Hepatocyte (in vitro differentiated cells): ENCODE measurements around the gene ADGRD1. TPM values are rescaled to one million over a fixed set of nuclear protein-coding genes. Genes with fewer than 3 reads are reported as not detected.

Experiments
- DNase-seq: peaks from one replicate; pipeline ENCODE4 v3.0.0-alpha.2; 2016; ENCODE audit warnings: low spot score
- H2AFZ ChIP-seq: fragments of 200-600 bp; sonication (generic); 2 replicates; pipeline ENCODE4 v1.6.0; 2016; ENCODE audit warnings: antibody characterized with exemption, mild to moderate bottlenecking
- H3K27ac ChIP-seq: fragments of 200-600 bp; sonication (generic); 2 replicates; pipeline ENCODE4 v1.5.1; 2016; ENCODE audit warnings: mild to moderate bottlenecking
- H3K27me3 ChIP-seq: fragments of 200-600 bp; sonication (generic); 2 replicates; pipeline ENCODE4 v1.6.1; 2016
- H3K36me3 ChIP-seq: fragments of 200-600 bp; sonication (generic); replicated peaks from 2 replicates; pipeline ENCODE4 v1.5.1; 2016; ENCODE audit warnings: low read depth; ENCODE audit not compliant: insufficient read depth
- H3K4me1 ChIP-seq: fragments of 200-600 bp; sonication (generic); 2 replicates; pipeline ENCODE4 v1.5.1; 2016; ENCODE audit warnings: mild to moderate bottlenecking, moderate library complexity; ENCODE audit not compliant: insufficient read depth
- H3K4me2 ChIP-seq: fragments of 200-600 bp; sonication (generic); 2 replicates; pipeline ENCODE4 v1.6.0; 2016
- H3K4me3 ChIP-seq: fragments of 200-600 bp; sonication (generic); 2 replicates; pipeline ENCODE4 v1.5.1; 2016; ENCODE audit warnings: mild to moderate bottlenecking
- H3K79me2 ChIP-seq: fragments of 200-600 bp; sonication (generic); 2 replicates; pipeline ENCODE4 v1.6.0; 2017; ENCODE audit warnings: mild to moderate bottlenecking
- H3K9me2 ChIP-seq: fragments of 200-600 bp; sonication (generic); replicated peaks from 2 replicates; pipeline ENCODE4 v1.6.0; 2017; ENCODE audit warnings: mild to moderate bottlenecking; ENCODE audit not compliant: insufficient read depth
- H3K9me3 ChIP-seq: fragments of 200-600 bp; sonication (generic); 2 replicates; pipeline ENCODE4 v1.5.1; 2016; ENCODE audit warnings: low read depth, mild to moderate bottlenecking
- H4K20me1 ChIP-seq: fragments of 200-600 bp; sonication (generic); 2 replicates; pipeline ENCODE4 v1.6.0; 2016; ENCODE audit warnings: mild to moderate bottlenecking; ENCODE audit not compliant: insufficient read depth, poor library complexity, severe bottlenecking
- CTCF ChIP-seq: fragments of 200-600 bp; sonication (generic); IDR thresholded peaks from 2 replicates; pipeline ENCODE4 v1.5.1; 2016; ENCODE audit warnings: antibody characterized with exemption, mild to moderate bottlenecking; ENCODE audit not compliant: poor library complexity
- EZH2 ChIP-seq: fragments of 200-600 bp; sonication (generic); IDR thresholded peaks from 2 replicates; pipeline ENCODE4 v1.6.1; 2016; ENCODE audit warnings: antibody characterized with exemption, mild to moderate bottlenecking, borderline replicate concordance
- EZH2phosphoT487 ChIP-seq: fragments of 200-600 bp; sonication (generic); IDR thresholded peaks from one replicate; pipeline ENCODE4 v1.6.1; 2018; ENCODE audit warnings: antibody characterized with exemption, mild to moderate bottlenecking, low read depth, moderate library complexity; ENCODE audit not compliant: unreplicated experiment, severe bottlenecking
- WGBS: methylation state at CpG from one replicate; pipeline ENCODE4 v1.1.6; 2016; ENCODE audit warnings: low lambda C conversion rate; ENCODE audit errors: missing lambda C conversion rate; 5-methylcytosine and 5-hydroxymethylcytosine counted together
- polyA plus RNA-seq: library from polyadenylated mRNA; unstranded; fragments of >200 nt; fragmentation: Nextera tagmentation; extraction: Ambion mirVana; gene quantifications from 2 replicates; pipeline ENCODE4 v1.2.1, GENCODE V29; 2016
- small RNA-seq: library from RNA; depleted of rRNA; stranded (forward); fragments of <200 nt; gene quantifications from one replicate; pipeline ENCODE3, GENCODE V24; 2014
- total RNA-seq: library from RNA; depleted of rRNA; stranded (reverse); fragments of >200 nt; gene quantifications from 2 replicates; pipeline ENCODE4 v1.2.3, GENCODE V29; 2014

ADGRD1 gene
- total and polyA plus RNA-seq, 2 experiments from 2014 or later: 18.1 to 18.5 TPM

- Histone ChIP-seq H2AFZ (no peak overlapping the region), H3K9me2 (no peaks in the 10 kb centered on the region), H3K36me3 (no peaks in the 10 kb centered on the region), H4K20me1 (no peaks in the 10 kb centered on the region), H3K27me3 (peaks cover 12% of the 10 kb centered on the region), H3K79me2 (no peaks in the 10 kb centered on the region), H3K4me1 (no peaks in the 10 kb centered on the region), H3K4me2 (no peak overlapping the region), H3K27ac (no peak overlapping the region), H3K9me3 (no peaks in the 10 kb centered on the region), H3K4me3 (no peak overlapping the region)
- 94% methylated on average over 1 of the region's 1 CpG for WGBS
- no peak for TF ChIP-seq EZH2
- TF ChIP-seq EZH2phosphoT487: no peak
- TF ChIP-seq CTCF: no peak
- no peak for DNase-seq
These were observed 236.1 kb downstream of the ADGRD1 start for GRCh38 chr12:131189781-131190180.

GRCh38 chr12:131190965-131191364 is 237.3 kb downstream of the ADGRD1 start:
- DNase-seq: no peak
- Histone ChIP-seq H4K20me1 (no peaks in the 10 kb centered on the region), H3K27ac (no peak overlapping the region)

More at GRCh38 chr12:131190965-131191364, 237.3 kb downstream of the ADGRD1 start:
- peaks cover 12% of the 10 kb centered on the region for H3K27me3 ChIP-seq
- H3K9me2 ChIP-seq: no peaks in the 10 kb centered on the region
- 75% methylated on average over 4 of the region's 4 CpGs for WGBS
- no peaks in the 10 kb centered on the region for H3K36me3 ChIP-seq
- no peaks in the 10 kb centered on the region for H3K4me1 ChIP-seq
- no peaks in the 10 kb centered on the region for H3K9me3 ChIP-seq
- H3K79me2 ChIP-seq: no peaks in the 10 kb centered on the region
- no peak for TF ChIP-seq EZH2
- no peak for TF ChIP-seq CTCF
- TF ChIP-seq EZH2phosphoT487: no peak
- no peak overlapping the region for H3K4me3 ChIP-seq
- H2AFZ ChIP-seq: no peak overlapping the region
- H3K4me2 ChIP-seq: no peak overlapping the region

Small RNAs within 50 kb of the gene (small RNA-seq; reads per million reads assigned to genes)
- not detected for gene RF00019

Other genes starting within 250 kb of the ADGRD1 start
- 1.5 and 4.4 TPM in 2 replicates for gene RIMBP2, start 237.6 kb upstream of the ADGRD1 start, total RNA-seq
- gene RIMBP2, start 237.6 kb upstream of the ADGRD1 start, polyA plus RNA-seq: 2.2 and 2.5 TPM in 2 replicates
- 16.9 and 23.1 TPM in 2 replicates for gene STX2, start 114.7 kb upstream of the ADGRD1 start, total RNA-seq
- gene STX2, start 114.7 kb upstream of the ADGRD1 start, polyA plus RNA-seq: 12.4 and 15.8 TPM in 2 replicates
- gene RAN, start 81.8 kb upstream of the ADGRD1 start, total RNA-seq: 292 and 300 TPM in 2 replicates
- gene RAN, start 81.8 kb upstream of the ADGRD1 start, polyA plus RNA-seq: 660 and 673 TPM in 2 replicates